ENCODE measurements around the gene KCTD15.

The KCTD15 gene

DNA sequence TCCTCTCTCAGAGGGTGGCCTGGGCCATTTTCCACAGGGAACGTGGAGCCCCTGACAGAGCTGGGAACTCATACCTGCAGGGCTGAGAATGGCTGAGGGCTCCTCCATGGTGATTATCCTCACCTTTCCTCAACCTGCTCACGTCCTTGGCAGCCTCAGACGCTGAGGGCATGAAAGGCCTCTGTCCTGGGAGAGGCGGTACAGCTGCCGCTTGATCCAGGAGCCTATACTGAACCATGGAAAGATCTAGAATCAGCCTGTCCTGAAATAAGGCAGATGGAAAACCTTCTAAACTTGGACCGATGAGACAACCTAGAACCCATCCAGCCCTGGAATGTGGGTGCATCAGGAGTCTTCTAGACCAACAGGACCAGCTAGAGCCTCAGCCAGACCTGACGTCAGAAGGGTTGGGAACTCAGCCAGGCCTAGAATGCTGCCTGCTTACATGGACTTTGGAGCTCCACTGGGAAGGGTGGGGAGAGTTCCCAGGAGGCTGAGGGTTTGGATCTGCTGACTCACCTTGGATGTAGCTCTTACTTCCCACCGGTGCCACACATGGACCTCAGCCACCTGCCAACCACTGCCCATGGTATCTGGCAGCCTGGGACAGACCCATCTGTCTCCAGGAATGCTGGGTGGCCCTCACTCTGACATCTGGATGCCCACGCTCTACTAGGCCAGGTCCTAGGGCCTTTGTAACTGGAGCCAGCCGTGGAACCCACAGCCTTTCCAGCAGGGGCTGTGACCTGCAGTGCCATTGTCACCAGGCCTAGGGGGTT is 7.5 kb downstream of the KCTD15 start:
- Histone ChIP-seq H3K27ac (no peak overlapping the region), H3K27me3 (replicated peaks) (no peaks in the 10 kb centered on the region), H3K4me3 (ENCODE audit: low read depth, low read length) (no peak overlapping the region), H3K36me3 (replicated peaks) (peaks cover 61% of the 10 kb centered on the region)
- DNase-seq: peak; percentile 79
- TF ChIP-seq, protein P1, sequence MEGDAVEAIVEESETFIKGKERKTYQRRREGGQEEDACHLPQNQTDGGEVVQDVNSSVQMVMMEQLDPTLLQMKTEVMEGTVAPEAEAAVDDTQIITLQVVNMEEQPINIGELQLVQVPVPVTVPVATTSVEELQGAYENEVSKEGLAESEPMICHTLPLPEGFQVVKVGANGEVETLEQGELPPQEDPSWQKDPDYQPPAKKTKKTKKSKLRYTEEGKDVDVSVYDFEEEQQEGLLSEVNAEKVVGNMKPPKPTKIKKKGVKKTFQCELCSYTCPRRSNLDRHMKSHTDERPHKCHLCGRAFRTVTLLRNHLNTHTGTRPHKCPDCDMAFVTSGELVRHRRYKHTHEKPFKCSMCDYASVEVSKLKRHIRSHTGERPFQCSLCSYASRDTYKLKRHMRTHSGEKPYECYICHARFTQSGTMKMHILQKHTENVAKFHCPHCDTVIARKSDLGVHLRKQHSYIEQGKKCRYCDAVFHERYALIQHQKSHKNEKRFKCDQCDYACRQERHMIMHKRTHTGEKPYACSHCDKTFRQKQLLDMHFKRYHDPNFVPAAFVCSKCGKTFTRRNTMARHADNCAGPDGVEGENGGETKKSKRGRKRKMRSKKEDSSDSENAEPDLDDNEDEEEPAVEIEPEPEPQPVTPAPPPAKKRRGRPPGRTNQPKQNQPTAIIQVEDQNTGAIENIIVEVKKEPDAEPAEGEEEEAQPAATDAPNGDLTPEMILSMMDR (IDR thresholded peaks at IDR 0.05; ENCODE audit: low read depth, low read length, missing control alignments): no peak
- in situ Hi-C loops (cut with HindIII; ENCODE audit: low pct_ligation_motif_present, low sequenced_read_pairs): no loop called here

DNA sequence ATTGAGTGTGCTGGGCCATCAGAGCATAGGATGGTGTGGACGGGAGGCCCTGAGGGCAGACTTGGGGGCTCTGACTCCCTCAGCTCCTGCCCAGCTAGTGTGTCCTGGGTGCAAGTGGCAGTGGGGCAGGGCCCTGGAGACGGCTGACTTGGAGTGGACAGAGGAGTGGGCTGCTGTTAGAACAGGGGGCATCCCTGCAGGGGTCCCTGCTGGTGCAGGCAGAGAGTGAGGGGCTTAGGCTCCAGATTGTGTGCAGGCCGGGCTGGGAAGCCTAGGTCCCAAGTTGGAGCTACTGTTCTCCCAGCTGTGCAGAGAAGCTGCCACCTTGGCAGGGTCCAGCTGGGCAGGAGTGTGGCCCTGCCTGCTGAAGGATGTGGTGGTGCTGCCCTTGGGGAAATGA is 8.6 kb downstream of the KCTD15 start:
- TF ChIP-seq, protein P1 (IDR thresholded peaks at IDR 0.05; ENCODE audit: low read depth, low read length, missing control alignments): no peak
- H3K27ac ChIP-seq: no peak overlapping the region
- DNase-seq: no peak
- in situ Hi-C loops (cut with HindIII; ENCODE audit: low pct_ligation_motif_present, low sequenced_read_pairs): no loop called here
- no peaks in the 10 kb centered on the region for H3K27me3 ChIP-seq (replicated peaks)
- peaks cover 68% of the 10 kb centered on the region for H3K36me3 ChIP-seq (replicated peaks)
- H3K4me3 ChIP-seq (ENCODE audit: low read depth, low read length): no peak overlapping the region

DNA sequence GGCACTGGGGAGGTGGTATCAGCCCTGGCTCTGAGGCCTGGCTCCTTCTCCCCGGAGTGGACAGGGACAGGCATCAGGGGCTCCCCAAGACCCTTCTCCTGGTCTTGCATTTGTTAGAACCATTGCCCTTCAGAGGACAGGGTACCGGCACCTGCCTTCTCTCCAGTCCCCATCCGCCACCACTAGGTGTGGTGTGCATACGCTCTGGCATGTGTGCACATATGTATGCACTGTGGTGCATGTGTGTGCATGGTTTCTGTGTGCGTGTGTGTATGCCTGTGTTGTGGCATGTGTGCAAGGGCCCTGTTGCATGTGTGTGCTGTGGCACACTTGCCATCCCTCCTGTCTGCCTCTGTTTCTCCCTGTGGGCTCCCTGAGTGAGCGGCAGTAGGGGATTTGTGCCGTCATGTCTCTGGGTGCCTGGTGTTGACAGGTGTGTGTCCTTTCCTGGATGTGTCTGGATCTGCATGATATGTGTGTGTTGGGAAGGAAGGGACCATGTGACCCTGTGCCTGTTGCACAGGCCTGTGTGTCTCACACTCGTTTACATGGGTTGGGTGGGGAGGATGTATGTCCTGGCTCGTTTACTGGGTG is 9.3 kb downstream of the KCTD15 start:
- Histone ChIP-seq H3K36me3 (replicated peaks) (peaks cover 66% of the 10 kb centered on the region), H3K27me3 (replicated peaks) (no peaks in the 10 kb centered on the region), H3K4me3 (ENCODE audit: low read depth, low read length) (no peak overlapping the region), H3K27ac (no peak overlapping the region)
- TF ChIP-seq, protein P1 (IDR thresholded peaks at IDR 0.05; ENCODE audit: low read depth, low read length, missing control alignments): no peak
- in situ Hi-C loops (cut with HindIII; ENCODE audit: low pct_ligation_motif_present, low sequenced_read_pairs): no loop called here
- no peak for DNase-seq

DNA sequence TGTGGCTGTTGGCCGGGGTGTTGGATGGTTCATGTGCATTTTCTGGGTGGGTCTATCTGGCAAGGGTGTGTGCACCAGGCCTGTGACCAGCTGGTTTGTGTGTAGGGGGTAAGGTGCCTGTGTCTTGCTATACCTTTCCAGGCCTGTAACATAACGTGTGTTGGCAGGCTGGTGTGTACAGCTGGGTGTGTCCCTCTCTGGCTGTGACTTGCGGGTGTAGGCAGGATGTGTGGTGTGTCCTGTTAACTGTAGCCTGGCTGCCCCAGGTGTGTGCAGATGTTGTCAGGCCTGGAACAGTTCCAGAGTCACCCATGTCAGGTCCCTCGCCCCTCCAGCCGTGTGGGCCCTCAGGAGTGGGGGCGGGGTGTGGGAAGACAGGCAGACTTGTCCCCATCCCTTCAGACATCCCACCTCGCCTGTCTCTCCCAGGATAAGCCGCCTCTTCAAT is 9.8 kb downstream of the KCTD15 start:
- no peak for DNase-seq
- Histone ChIP-seq H3K36me3 (replicated peaks) (peaks cover 64% of the 10 kb centered on the region), H3K27me3 (replicated peaks) (no peaks in the 10 kb centered on the region), H3K4me3 (ENCODE audit: low read depth, low read length) (no peak overlapping the region), H3K27ac (no peak overlapping the region)
- TF ChIP-seq, protein P1 (IDR thresholded peaks at IDR 0.05; ENCODE audit: low read depth, low read length, missing control alignments): no peak
- in situ Hi-C loops (cut with HindIII; ENCODE audit: low pct_ligation_motif_present, low sequenced_read_pairs): no loop called here

DNA sequence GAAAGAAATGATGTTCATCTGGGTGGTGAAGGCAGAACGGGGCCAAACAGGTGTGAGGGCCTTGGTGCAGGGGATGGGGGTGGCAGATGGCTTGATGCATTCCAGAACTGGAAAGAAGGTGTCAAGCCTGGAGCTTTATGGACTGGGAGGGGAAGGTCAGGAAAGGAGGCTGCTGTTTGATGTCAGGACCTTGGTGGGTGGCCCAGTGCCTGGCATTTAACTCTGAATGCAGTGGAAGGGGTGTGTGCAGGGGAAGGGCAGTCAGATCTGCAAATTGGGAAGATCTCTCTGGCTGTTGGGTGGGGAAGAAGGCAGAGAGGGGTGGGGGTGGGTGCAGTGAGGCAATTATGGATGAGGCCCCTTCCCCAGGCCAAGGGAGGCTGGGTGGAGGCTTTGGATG is 11.7 kb downstream of the KCTD15 start:
- Histone ChIP-seq H3K27me3 (replicated peaks) (no peaks in the 10 kb centered on the region), H3K4me3 (ENCODE audit: low read depth, low read length) (no peak overlapping the region), H3K36me3 (replicated peaks) (peaks cover 69% of the 10 kb centered on the region), H3K27ac (no peak overlapping the region)
- TF ChIP-seq, protein P1 (IDR thresholded peaks at IDR 0.05; ENCODE audit: low read depth, low read length, missing control alignments): no peak
- no peak for DNase-seq
- in situ Hi-C loops (cut with HindIII; ENCODE audit: low pct_ligation_motif_present, low sequenced_read_pairs): no loop called here

Measured in brain microvascular endothelial cell (primary cell).